ENCODE results near the gene ZP2. TPM values are rescaled to one million over a fixed set of nuclear protein-coding genes. Genes with fewer than 3 reads are reported as not detected.
A peak's percentile ranks its signal among the peaks of the same experiment; 100 is the strongest.
"Not testable (repeated sequence)": the region's sequence is repeated elsewhere in the genome, so short reads cannot be mapped to it uniquely, and the experiment has no call there.

ZP2 gene
- polyA plus RNA-seq, 3 donors = 0.12 to 0.16 TPM; not detected in 1

DNA sequence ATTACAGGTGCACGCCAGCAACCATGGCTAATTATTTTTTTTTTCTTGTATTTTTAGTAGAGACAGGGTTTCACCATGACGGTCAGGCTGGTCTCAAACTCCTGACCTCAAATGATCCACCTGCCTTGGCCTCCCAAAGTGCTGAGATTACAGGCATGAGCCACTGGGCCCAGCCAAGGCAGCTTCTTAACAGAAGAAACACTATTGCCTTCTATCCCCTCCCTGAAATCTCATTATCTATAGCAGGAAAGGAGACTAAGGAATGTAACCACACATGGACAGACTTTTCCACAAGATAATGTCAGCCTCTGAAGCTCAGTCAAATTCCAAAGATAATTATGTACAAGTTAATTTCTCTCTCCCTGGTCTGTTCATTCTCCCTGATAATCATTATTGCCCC is 5.7 kb upstream of the ZP2 start:
- DNase-seq = no peak

DNA sequence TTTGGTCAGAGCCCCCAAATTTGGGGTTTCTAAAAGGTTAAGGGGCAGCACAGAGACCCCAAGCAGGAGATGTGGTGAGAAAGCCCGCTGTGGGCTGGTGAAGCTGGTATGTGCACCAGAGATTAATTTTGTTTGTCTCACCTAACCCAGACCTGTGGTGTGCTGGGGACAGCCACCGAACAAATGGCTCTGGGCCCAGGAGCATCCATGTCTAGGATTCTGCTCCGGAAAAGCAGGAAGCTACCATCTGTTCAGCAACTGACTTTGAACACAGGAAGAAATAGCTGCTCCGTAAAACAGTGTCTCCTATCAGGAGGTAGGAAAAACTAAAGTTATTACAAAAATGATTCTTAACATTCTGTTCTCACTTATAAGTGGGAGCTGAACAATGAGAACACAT is 2.7 kb upstream of the ZP2 start:
- no peak for DNase-seq

DNA sequence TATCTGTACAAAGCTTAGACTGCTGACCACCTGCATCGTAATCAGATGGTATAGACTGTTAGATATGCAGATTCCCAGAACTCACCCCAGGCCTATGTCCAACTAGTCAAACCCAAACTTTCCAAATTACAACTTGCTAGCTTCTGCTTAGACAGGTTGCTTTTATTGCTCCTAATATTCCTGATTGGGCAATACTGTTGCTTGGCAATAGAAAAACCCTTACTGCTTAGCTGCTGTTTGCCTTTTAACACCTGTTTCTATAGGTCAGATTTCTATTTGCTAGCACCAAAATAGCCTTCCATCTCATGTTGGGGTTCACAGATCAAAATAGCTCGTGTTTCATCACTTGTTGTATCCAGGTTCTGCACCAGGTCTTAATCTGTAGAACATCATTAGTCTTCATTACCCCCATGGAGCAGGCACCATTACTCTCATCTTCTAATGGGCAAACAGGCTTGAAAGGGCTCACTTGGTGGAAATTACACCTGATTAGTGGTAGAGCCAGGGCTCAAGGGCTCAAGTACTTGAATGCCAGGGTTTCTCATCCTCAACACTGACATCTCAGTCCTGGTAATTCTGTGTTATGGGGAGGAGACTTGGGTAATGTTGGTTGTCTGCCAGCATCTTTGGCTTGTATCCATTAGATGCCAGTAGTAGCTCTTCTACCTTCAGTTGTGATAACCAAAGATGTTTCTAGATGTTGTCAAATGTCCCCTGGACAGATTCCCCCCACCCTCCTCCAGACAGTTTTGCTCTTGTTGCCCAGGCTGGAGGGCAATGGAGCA is 2.7 kb downstream of the ZP2 start:
- no peak for DNase-seq

DNA sequence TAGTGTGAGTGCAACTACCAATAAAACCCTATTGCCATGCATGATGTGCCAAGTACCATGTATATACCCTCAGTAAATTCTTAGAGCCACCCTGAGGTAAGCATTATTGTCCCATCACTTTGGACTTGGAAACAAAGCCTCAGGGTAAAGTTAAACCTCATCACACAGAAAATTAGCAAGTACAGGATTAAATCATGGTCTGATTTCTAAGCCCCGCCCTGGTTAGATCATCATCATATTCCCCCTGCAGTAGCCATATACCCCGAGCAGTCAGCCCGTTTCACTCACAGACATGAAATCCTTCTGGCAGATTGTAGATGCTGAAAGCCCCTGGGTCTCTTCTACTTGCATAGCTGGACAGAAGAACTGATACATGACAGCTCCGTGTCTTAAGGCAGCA is 4.8 kb downstream of the ZP2 start:
- DNase-seq = no peak

- DNase-seq = no peak
Observed at GRCh38 chr16:21205303-21205702, 6.1 kb downstream of the ZP2 start.

- DNase-seq = peak; percentile 35
Observed at GRCh38 chr16:21203155-21203797, 8.1 kb downstream of the ZP2 start.

- no peak for DNase-seq
Observed at GRCh38 chr16:21199607-21200218, 11.7 kb downstream of the ZP2 start.

DNA sequence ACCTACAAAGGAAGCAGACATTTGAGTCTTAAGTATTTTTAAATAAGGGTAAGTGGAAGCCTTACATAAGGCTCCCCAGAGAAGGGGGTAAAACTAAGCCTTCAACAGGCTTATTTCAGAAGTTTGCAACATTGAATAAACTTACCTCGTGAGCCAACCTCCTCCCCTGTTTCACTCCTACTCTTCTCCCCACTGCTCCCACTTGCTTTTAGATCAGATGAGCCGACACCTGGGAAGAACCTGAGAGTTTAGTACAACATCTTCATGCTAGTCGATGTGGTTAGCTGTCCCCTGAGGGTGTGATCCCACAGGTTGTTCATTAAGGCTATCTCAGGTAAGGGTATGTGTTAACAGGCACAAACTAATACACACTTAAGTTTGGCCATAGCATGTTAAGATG is 13.8 kb downstream of the ZP2 start:
- DNase-seq = no peak

GRCh38 chr16:21197112-21197511 is 14.3 kb downstream of the ZP2 start:
- DNase-seq = no peak

GRCh38 chr16:21195330-21195729 is 16.0 kb downstream of the ZP2 start:
- not testable (repeated sequence) for DNase-seq

DNA sequence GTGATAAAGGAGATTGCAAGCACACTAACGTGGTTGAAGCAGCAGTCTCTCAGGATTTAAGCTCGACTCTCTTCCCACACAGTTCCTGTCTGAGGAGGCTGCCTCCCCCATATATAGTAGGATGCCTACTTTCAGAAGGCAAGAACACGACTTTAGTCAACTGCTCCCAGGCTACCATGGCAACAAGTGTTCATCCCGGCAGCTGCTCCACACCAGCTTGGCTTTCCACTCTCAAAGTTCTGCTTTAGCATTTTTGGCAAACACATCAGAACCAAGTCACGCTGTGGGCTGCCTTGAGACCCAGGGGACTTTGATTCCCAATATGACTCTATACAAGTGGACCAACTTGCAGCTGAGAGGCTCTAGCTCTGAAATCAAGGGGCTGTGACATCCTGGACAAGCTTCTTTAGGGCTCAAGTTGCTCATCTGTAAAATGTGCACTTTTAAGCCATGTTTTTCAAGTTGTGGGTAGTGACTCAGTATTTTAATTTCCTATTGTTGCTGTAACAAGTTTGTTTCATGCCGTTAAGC is 16.5 kb downstream of the ZP2 start:
- DNase-seq = no peak

GRCh38 chr16:21192991-21193390 is 18.4 kb downstream of the ZP2 start:
- no peak for DNase-seq

DNA sequence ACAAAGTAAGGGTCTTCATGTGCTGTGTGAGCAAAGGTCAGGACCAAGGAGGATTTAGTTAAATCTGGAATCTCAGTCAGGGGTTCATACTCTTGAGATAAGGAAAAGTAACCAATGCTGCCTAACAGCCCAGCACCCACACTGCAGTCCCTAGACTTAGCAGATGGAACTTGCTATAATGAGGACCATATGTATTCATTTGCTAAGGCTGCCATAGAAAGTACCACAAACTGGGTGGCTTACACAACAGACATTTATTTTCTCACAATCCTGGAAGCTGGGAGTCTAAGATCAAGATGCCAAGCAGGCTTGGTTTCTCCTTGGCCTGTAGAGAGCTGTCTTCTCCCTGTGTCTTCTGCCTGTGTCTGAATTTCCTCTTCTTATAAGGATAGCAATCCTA is 20.8 kb downstream of the ZP2 start:
- no peak for DNase-seq

DNA sequence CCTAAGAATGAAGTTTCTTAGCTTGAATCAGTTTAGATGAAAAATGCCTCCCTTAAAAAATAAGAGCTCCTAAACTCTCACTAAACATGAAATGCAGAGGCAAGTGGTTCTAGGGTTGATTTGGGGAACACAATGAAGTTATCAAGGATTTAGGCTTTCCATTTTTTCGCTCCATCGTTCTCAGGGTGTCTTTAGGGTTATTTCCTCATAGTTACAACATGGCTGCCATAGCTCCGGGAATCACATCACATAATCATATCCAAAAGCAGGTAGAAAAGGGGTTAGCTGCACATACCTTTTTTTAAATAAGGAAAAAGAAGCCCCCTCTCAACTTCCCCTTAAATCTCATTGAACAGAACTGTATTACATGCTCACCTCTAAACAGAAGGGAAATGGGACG is 21.4 kb downstream of the ZP2 start:
- DNase-seq = no peak

DNA sequence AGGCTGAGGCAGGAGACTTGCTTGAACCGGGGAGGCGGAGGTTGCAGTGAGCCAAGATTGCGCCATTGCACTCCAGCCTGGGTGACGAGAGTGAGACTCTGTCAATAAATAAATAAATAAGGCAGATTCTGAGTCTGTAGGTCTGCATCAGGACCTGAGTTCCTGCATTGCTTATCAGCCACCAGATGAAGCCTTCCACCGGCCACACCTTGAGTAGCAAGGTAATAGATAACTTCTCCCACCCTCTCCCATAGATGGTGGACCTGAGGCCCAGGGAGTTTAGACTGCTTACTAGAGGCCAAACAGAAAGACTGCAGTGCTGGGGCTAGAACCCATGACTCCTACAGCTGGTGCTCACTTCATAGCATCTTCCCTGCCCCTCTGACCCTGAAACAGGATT is 22.1 kb downstream of the ZP2 start:
- no peak for DNase-seq

- DNase-seq = no peak
Observed at GRCh38 chr16:21186326-21186691, 25.1 kb downstream of the ZP2 start.

DNA sequence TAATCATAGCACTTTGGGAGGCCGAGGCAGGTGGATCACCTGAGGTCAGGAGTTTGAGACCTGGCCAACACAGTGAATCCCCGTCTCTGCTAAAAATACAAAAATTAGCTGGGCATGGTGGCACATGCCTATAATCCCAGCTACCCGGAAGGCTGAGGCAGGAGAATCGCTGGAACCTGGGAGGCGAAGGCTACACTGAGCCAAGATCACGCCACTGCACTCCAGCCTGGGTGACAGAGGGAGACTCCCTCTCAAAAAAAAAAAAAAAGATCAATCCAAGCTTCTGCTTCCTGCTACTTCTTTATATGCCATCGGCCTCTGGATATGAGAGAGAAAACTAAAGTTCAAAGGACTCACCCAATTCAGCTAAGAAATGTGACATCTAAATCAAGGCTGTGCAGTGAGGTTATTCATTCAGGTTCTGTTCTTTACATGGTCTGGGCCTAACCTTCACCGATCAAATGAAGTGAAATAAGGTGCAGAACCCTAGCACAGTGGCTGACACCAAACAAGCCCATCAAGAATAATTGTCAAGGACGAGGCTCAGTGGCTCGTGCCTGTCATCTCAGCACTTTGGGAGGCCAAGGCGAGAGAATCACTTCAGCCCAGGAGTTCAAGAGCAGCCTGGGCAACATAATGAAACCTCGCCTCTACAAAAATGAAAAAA is 25.6 kb downstream of the ZP2 start:
- no peak for DNase-seq

GRCh38 chr16:21184834-21185233 is 26.5 kb downstream of the ZP2 start:
- no peak for DNase-seq

- no peak for DNase-seq
Observed at GRCh38 chr16:21183995-21184394, 27.4 kb downstream of the ZP2 start.

- no peak for DNase-seq
Observed at GRCh38 chr16:21179983-21180365, 31.4 kb downstream of the ZP2 start.

GRCh38 chr16:21179126-21179982 is 32.0 kb downstream of the ZP2 start:
- DNase-seq = no peak

DNA sequence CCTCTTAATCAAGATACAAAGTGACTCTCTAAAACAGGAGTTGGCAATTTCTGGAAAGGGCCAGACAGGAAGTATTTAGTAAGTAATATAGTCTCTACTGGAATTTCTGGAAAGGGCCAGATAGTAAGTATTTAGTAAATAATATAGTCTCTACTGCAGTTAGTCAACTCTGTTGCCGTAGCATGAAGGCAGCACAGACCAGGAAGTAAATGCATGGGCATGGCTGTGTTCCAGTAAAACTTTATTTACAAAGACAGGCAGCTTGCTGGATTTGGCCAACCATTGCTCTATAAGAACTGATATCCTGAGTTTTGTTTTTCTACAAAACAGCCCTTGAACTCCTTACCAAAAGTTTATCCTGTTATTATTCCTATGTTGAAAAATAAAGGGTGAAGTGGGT is 36.0 kb downstream of the ZP2 start:
- DNase-seq = no peak

Measured in renal pelvis (tissue), 4 donors.